ENCODE measurements around the gene UQCRC1. TPM values are rescaled to one million over a fixed set of nuclear protein-coding genes. Genes with fewer than 3 reads are reported as not detected.
A peak's percentile ranks its signal among the peaks of the same experiment; 100 is the strongest.

UQCRC1 gene
- total RNA-seq, 1 donor from 2014 or later, result 297 TPM

GRCh38 chr3:48596676-48597407 is 12.6 kb downstream of the UQCRC1 start:
- Mint-ChIP-seq H3K9me3 (no peaks in the 10 kb centered on the region), H3K27me3 (ENCODE audit: low read depth) (peaks cover 2% of the 10 kb centered on the region), H3K4me3 (peak overlapping the region; percentile 58), H3K4me1 (peaks cover 17% of the 10 kb centered on the region), H3K27ac (ENCODE audit: unreplicated experiment) (no peak overlapping the region), H3K36me3 (ENCODE audit: low read depth) (peaks cover 7% of the 10 kb centered on the region)
- no peak for TF ChIP-seq CTCF (conservative IDR thresholded peaks at IDR 0.05)
- DNase-seq (ENCODE audit: low read depth, low spot score), result no peak

- DNase-seq (ENCODE audit: low read depth, low spot score), result no peak
- H3K27ac Mint-ChIP-seq (ENCODE audit: unreplicated experiment), result peak overlapping the region; percentile 8
- no peak for TF ChIP-seq CTCF (conservative IDR thresholded peaks at IDR 0.05)
- H3K4me3 Mint-ChIP-seq, result peak overlapping the region; percentile 57
- peaks cover 7% of the 10 kb centered on the region for H3K36me3 Mint-ChIP-seq (ENCODE audit: low read depth)
- H3K9me3 Mint-ChIP-seq, result no peaks in the 10 kb centered on the region
- peaks cover 17% of the 10 kb centered on the region for H3K4me1 Mint-ChIP-seq
- peaks cover 2% of the 10 kb centered on the region for H3K27me3 Mint-ChIP-seq (ENCODE audit: low read depth)
These were observed 13.3 kb downstream of the UQCRC1 start for GRCh38 chr3:48596157-48596556.

- DNase-seq (ENCODE audit: low read depth, low spot score), result no peak
- peaks cover 2% of the 10 kb centered on the region for H3K27me3 Mint-ChIP-seq (ENCODE audit: low read depth)
- peaks cover 7% of the 10 kb centered on the region for H3K36me3 Mint-ChIP-seq (ENCODE audit: low read depth)
- peak overlapping the region; percentile 57 for H3K4me3 Mint-ChIP-seq
- peak overlapping the region; percentile 8 for H3K27ac Mint-ChIP-seq (ENCODE audit: unreplicated experiment)
- H3K9me3 Mint-ChIP-seq, result no peaks in the 10 kb centered on the region
- peaks cover 17% of the 10 kb centered on the region for H3K4me1 Mint-ChIP-seq
- TF ChIP-seq CTCF (conservative IDR thresholded peaks at IDR 0.05), result no peak
These were observed 13.8 kb downstream of the UQCRC1 start for GRCh38 chr3:48595526-48596121.

GRCh38 chr3:48595075-48595525 is 14.3 kb downstream of the UQCRC1 start, which contains the start of gene COL7A1:
TSS of gene COL7A1 (minus strand) at chr3:48595329. CDS start at chr3:48595159, 170 bp downstream.
- no peak for TF ChIP-seq CTCF (conservative IDR thresholded peaks at IDR 0.05)
- no peaks in the 10 kb centered on the region for H3K9me3 Mint-ChIP-seq
- H3K4me3 Mint-ChIP-seq, result peak within 1 kb of the TSS; percentile 57
- peaks cover 2% of the 10 kb centered on the region for H3K27me3 Mint-ChIP-seq (ENCODE audit: low read depth)
- peaks cover 7% of the 10 kb centered on the region for H3K36me3 Mint-ChIP-seq (ENCODE audit: low read depth)
- peak within 1 kb of the TSS; percentile 8 for H3K27ac Mint-ChIP-seq (ENCODE audit: unreplicated experiment)
- H3K4me1 Mint-ChIP-seq, result peaks cover 17% of the 10 kb centered on the region
- DNase-seq (ENCODE audit: low read depth, low spot score), result no peak

- Mint-ChIP-seq H3K4me3 (no peak overlapping the region), H3K27me3 (ENCODE audit: low read depth) (peaks cover 2% of the 10 kb centered on the region), H3K36me3 (ENCODE audit: low read depth) (peaks cover 7% of the 10 kb centered on the region), H3K27ac (ENCODE audit: unreplicated experiment) (no peak overlapping the region), H3K9me3 (no peaks in the 10 kb centered on the region), H3K4me1 (peaks cover 17% of the 10 kb centered on the region)
- no peak for TF ChIP-seq CTCF (conservative IDR thresholded peaks at IDR 0.05)
- no peak for DNase-seq (ENCODE audit: low read depth, low spot score)
These were observed 14.9 kb downstream of the UQCRC1 start for GRCh38 chr3:48594417-48595049.

Measured in neural crest cell (in vitro differentiated cells).